HG02885 (cell line): ENCODE measurements around the gene MRTFA.
"Not testable (repeated sequence)": the region's sequence is repeated elsewhere in the genome, so short reads cannot be mapped to it uniquely, and the experiment has no call there.

Experiments
- ATAC-seq: cut with Tn5 transposase; IDR thresholded peaks from one replicate; pipeline ENCODE4 v1.9.1; 2021; ENCODE audit warnings: mild to moderate bottlenecking; ENCODE audit not compliant: unreplicated experiment, poor library complexity

Gene MRTFA

GRCh38 chr22:40633036-40633435, 3.5 kb downstream of the MRTFA start:
- ATAC-seq = no peak

GRCh38 chr22:40631925-40632324, 4.6 kb downstream of the MRTFA start:
- no peak for ATAC-seq

- ATAC-seq = no peak
Observed at GRCh38 chr22:40628354-40629042, 8.0 kb downstream of the MRTFA start.

- no peak for ATAC-seq
Observed at GRCh38 chr22:40627612-40628011, 8.9 kb downstream of the MRTFA start.

- no peak for ATAC-seq
Observed at GRCh38 chr22:40626851-40627250, 9.7 kb downstream of the MRTFA start.

- not testable (repeated sequence) for ATAC-seq
Observed at GRCh38 chr22:40625794-40626193, 10.7 kb downstream of the MRTFA start.

- not testable (repeated sequence) for ATAC-seq
Observed at GRCh38 chr22:40625281-40625680, 11.2 kb downstream of the MRTFA start.

- ATAC-seq = no peak
Observed at GRCh38 chr22:40624770-40625169, 11.7 kb downstream of the MRTFA start.

- no peak for ATAC-seq
Observed at GRCh38 chr22:40621309-40622151, 15.0 kb downstream of the MRTFA start.

GRCh38 chr22:40620464-40621046, 16.0 kb downstream of the MRTFA start:
- no peak for ATAC-seq

- no peak for ATAC-seq
Observed at GRCh38 chr22:40618400-40618799, 18.1 kb downstream of the MRTFA start.

- ATAC-seq = no peak
Observed at GRCh38 chr22:40616578-40616977, 19.9 kb downstream of the MRTFA start.

GRCh38 chr22:40613067-40613466, 23.5 kb downstream of the MRTFA start:
- ATAC-seq = no peak

GRCh38 chr22:40612291-40612751, 24.2 kb downstream of the MRTFA start:
- no peak for ATAC-seq

- no peak for ATAC-seq
Observed at GRCh38 chr22:40611606-40612005, 24.9 kb downstream of the MRTFA start.

GRCh38 chr22:40610329-40610850, 26.1 kb downstream of the MRTFA start:
- ATAC-seq = no peak

GRCh38 chr22:40609216-40609615, 27.3 kb downstream of the MRTFA start:
- ATAC-seq = no peak

GRCh38 chr22:40607506-40607905, 29.0 kb downstream of the MRTFA start:
- no peak for ATAC-seq

- no peak for ATAC-seq
Observed at GRCh38 chr22:40606306-40606705, 30.2 kb downstream of the MRTFA start.

GRCh38 chr22:40605761-40606160, 30.8 kb downstream of the MRTFA start:
- no peak for ATAC-seq

GRCh38 chr22:40603088-40603605, 33.4 kb downstream of the MRTFA start:
- no peak for ATAC-seq
